DND-41 (cell line): ENCODE results near the gene TTC28.
"Not testable (repeated sequence)": the region's sequence is repeated elsewhere in the genome, so short reads cannot be mapped to it uniquely, and the experiment has no call there.

ENCODE experiments used
- ATAC-seq: fragments of 200-7000 bp; cut with Tn5 transposase; 3 replicates; pipeline ENCODE4 v1.9.1; 2021; ENCODE audit warnings: low read depth; ENCODE audit not compliant: insufficient read depth
- DNase-seq: peaks from one replicate; pipeline ENCODE4 v3.0.0-alpha.2; 2020
- H2AFZ ChIP-seq: 2 replicates; pipeline ENCODE4 v1.6.0; 2012; ENCODE audit warnings: low read depth, low read length
- H3K27ac ChIP-seq: 2 replicates; pipeline ENCODE4 v1.5.1; 2012; ENCODE audit warnings: low read length, inconsistent platforms
- H3K27me3 ChIP-seq: fragments of 200-600 bp; sonication (generic); 2 replicates; pipeline ENCODE4 v1.6.0; 2012; ENCODE audit warnings: low read length, mild to moderate bottlenecking, inconsistent platforms; ENCODE audit not compliant: insufficient read depth, poor library complexity
- H3K36me3 ChIP-seq: 2 replicates; pipeline ENCODE4 v1.5.1; 2012; ENCODE audit warnings: low read length, inconsistent platforms; ENCODE audit not compliant: insufficient read depth
- H3K4me1 ChIP-seq: 2 replicates; pipeline ENCODE4 v1.5.1; 2012; ENCODE audit warnings: mild to moderate bottlenecking, low read length; ENCODE audit not compliant: insufficient read depth
- H3K4me2 ChIP-seq: 2 replicates; pipeline ENCODE4 v1.6.0; 2012; ENCODE audit warnings: mild to moderate bottlenecking, moderate library complexity, low read length, inconsistent platforms; ENCODE audit not compliant: insufficient read depth
- H3K4me3 ChIP-seq, 2 experiments: fragments of 200-600 bp in 1 of 2; shearing (Covaris generic) in 1 of 2; 2 replicates each; pipeline ENCODE4 v1.5.1; 2012 to 2016; ENCODE audit warnings: inconsistent platforms in 2 of 2, low read length in 2 of 2, mild to moderate bottlenecking in 2 of 2, low read depth in 1 of 2, moderate library complexity in 1 of 2
- H3K79me2 ChIP-seq: 2 replicates; pipeline ENCODE4 v1.6.0; 2012; ENCODE audit warnings: low read length, inconsistent platforms; ENCODE audit not compliant: insufficient read depth
- H3K9ac ChIP-seq: 2 replicates; pipeline ENCODE4 v1.6.0; 2012; ENCODE audit warnings: low read depth, mild to moderate bottlenecking, inconsistent platforms, low read length, moderate library complexity
- H3K9me3 ChIP-seq: 2 replicates; pipeline ENCODE4 v1.5.1; 2012; ENCODE audit warnings: low read length, moderate library complexity, mild to moderate bottlenecking, inconsistent platforms; ENCODE audit not compliant: insufficient read depth, severe bottlenecking
- H4K20me1 ChIP-seq: 2 replicates; pipeline ENCODE4 v1.6.0; 2012; ENCODE audit warnings: low read length; ENCODE audit not compliant: insufficient read depth
- EZH2 ChIP-seq: IDR thresholded peaks from 3 replicates; pipeline ENCODE4 v1.6.1; 2012; ENCODE audit warnings: borderline replicate concordance, low read depth, mild to moderate bottlenecking, moderate library complexity, low read length, inconsistent platforms; ENCODE audit not compliant: severe bottlenecking
- TF ChIP-seq, protein P1 (sequence below): IDR thresholded peaks from 2 replicates; pipeline ENCODE4 v1.5.1; 2012; ENCODE audit warnings: borderline replicate concordance, low read length, moderate library complexity, mild to moderate bottlenecking; ENCODE audit not compliant: poor library complexity, severe bottlenecking; ENCODE audit errors: extremely low read depth

The TTC28 gene

DNA sequence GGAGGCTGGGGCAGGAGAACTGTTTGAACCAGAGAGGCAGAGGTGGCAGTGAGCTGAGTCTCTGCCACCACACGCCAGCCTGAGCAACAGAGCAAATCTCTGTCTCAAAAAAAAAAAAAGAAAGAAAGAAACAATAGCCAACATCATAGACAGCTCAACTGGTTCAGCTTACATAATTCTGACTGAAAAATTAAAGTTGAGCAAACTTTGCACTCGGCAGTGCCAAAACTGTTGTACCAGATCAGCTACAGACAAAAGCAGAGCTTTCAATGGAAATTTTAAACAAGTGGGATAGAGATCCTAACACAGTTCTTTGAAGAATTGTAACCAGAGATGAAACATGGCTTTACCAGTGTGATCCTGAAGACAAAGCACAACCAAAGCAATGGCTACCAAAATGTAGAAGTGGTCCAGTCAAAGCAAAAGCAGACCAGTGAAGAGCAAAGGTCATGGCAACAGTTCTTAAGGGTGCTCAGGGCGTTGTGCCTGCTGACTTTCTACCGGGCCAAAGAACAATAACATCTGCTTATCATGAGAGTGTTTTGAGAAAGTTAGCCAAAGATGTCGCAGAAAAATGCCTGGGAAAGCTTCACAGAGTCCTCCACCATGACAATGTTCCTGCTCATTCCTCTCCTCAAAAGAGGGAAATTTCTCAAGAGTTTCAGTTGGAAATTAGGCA, 59.3 kb downstream of the TTC28 start:
- peaks cover 30% of the 10 kb centered on the region for H3K27me3 ChIP-seq
- H2AFZ ChIP-seq, result no peak overlapping the region
- no peaks in the 10 kb centered on the region for H3K4me1 ChIP-seq
- H3K4me2 ChIP-seq, result no peak overlapping the region
- TF ChIP-seq EZH2, result no peak
- TF ChIP-seq, protein P1, sequence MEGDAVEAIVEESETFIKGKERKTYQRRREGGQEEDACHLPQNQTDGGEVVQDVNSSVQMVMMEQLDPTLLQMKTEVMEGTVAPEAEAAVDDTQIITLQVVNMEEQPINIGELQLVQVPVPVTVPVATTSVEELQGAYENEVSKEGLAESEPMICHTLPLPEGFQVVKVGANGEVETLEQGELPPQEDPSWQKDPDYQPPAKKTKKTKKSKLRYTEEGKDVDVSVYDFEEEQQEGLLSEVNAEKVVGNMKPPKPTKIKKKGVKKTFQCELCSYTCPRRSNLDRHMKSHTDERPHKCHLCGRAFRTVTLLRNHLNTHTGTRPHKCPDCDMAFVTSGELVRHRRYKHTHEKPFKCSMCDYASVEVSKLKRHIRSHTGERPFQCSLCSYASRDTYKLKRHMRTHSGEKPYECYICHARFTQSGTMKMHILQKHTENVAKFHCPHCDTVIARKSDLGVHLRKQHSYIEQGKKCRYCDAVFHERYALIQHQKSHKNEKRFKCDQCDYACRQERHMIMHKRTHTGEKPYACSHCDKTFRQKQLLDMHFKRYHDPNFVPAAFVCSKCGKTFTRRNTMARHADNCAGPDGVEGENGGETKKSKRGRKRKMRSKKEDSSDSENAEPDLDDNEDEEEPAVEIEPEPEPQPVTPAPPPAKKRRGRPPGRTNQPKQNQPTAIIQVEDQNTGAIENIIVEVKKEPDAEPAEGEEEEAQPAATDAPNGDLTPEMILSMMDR, result no peak
- no peak overlapping the region for H3K9ac ChIP-seq
- DNase-seq, result no peak
- no peak for ATAC-seq
- H3K4me3 ChIP-seq, result no peak overlapping the region
- H3K36me3 ChIP-seq, result no peaks in the 10 kb centered on the region
- no peak overlapping the region for H3K27ac ChIP-seq
- H4K20me1 ChIP-seq, result no peaks in the 10 kb centered on the region
- no peaks in the 10 kb centered on the region for H3K9me3 ChIP-seq
- H3K79me2 ChIP-seq, result no peaks in the 10 kb centered on the region

DNA sequence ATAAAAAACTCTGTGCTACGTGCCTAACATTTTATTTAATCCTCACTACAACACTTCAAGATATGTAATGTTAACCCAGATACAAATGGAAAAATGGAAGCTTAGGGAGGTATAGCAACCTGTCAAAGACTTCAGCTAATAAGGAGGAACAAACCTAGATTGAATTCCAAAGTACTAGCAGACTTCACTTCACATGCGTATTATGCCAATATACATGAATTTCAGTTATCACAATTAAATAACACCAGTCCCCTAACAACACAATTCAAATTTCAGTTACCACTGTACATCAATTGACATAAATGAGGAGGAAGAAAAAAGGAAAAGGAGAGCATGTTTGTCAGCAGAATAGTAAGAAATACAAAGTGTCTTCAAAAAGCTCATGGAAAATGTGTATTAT, 60.4 kb downstream of the TTC28 start:
- TF ChIP-seq, protein P1, result no peak
- TF ChIP-seq EZH2, result no peak
- H3K4me2 ChIP-seq, result no peak overlapping the region
- H4K20me1 ChIP-seq, result no peaks in the 10 kb centered on the region
- no peaks in the 10 kb centered on the region for H3K4me1 ChIP-seq
- H3K9me3 ChIP-seq, result no peaks in the 10 kb centered on the region
- H3K36me3 ChIP-seq, result no peaks in the 10 kb centered on the region
- DNase-seq (no peak), ATAC-seq (no peak)
- peaks cover 25% of the 10 kb centered on the region for H3K27me3 ChIP-seq
- no peak overlapping the region for H3K4me3 ChIP-seq
- H3K79me2 ChIP-seq, result no peaks in the 10 kb centered on the region
- H3K9ac ChIP-seq, result no peak overlapping the region
- H3K27ac ChIP-seq, result no peak overlapping the region
- H2AFZ ChIP-seq, result no peak overlapping the region

DNA sequence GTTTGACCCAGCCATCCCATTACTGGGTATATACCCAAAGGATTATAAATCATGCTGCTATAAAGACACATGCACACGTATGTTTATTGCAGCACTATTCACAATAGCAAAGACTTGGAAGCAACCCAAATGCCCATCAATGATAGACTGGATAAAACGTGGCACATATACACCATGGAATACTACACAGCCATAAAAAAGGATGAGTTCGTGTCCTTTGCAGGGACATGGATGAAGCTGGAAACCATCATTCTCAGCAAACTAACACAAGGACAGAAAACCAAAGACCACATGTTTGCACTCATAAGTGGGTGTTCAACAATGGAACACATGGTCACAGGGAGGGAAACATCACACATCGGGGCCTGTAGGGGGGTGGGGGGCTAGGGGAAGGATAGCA, 64.2 kb downstream of the TTC28 start:
- H3K79me2 ChIP-seq, H3K27ac ChIP-seq, H4K20me1 ChIP-seq, H2AFZ ChIP-seq, ATAC-seq, H3K36me3 ChIP-seq, DNase-seq, H3K4me1 ChIP-seq, H3K9me3 ChIP-seq, H3K4me3 ChIP-seq, H3K27me3 ChIP-seq, H3K4me2 ChIP-seq, H3K9ac ChIP-seq: not testable (repeated sequence)

DNA sequence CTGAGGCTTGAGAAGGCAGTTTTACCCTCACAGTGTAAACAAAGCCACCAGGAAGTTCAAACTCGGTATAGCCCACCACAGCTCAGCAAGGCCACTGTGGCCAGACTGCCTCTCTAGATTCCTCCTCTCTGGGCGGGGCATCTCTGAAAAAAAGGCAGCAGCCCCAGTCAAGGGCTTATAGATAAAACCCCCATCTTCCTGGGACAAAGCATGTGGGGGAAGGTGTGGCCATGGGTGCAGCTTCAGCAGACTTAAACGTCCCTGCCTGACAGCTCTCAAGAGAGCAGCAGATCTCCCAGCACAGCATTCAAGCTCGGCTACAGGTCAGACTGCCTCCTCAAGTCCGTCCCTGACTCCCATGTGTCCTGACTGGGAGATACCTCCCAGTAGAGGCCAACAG, 69.7 kb downstream of the TTC28 start:
- Histone ChIP-seq H3K9ac (no peak overlapping the region), H2AFZ (no peak overlapping the region), H3K27me3 (no peaks in the 10 kb centered on the region), H3K79me2 (no peaks in the 10 kb centered on the region), H3K36me3 (no peaks in the 10 kb centered on the region), H3K4me1 (no peaks in the 10 kb centered on the region), H3K4me3 (no peak overlapping the region), H4K20me1 (no peaks in the 10 kb centered on the region), H3K4me2 (no peak overlapping the region), H3K27ac (no peak overlapping the region), H3K9me3 (no peaks in the 10 kb centered on the region)
- ATAC-seq (no peak), DNase-seq (no peak)
- TF ChIP-seq EZH2, result no peak
- TF ChIP-seq, protein P1, result no peak
